Left renal cortex interstitium (tissue), 4 donors: Measurements from ENCODE around the gene MLX. TPM values are rescaled to one million over a fixed set of nuclear protein-coding genes. Genes with fewer than 3 reads are reported as not detected.
A peak's percentile ranks its signal among the peaks of the same experiment; 100 is the strongest.
"Not testable (repeated sequence)": the region's sequence is repeated elsewhere in the genome, so short reads cannot be mapped to it uniquely, and the experiment has no call there.

ENCODE experiments used
- DNase-seq, 4 donors: peaks; one replicate each; pipeline ENCODE4 v3.0.0-alpha.2; 2013; ENCODE audit warnings: low read depth in 4 of 4, low spot score in 2 of 4, missing footprints in 1 of 4
- polyA plus RNA-seq, 4 donors: library from polyadenylated mRNA; unstranded; fragments of 120-200 nt; gene quantifications; one replicate each; pipeline ENCODE4 v1.2.1, GENCODE V29; 2013; ENCODE audit not compliant: insufficient read length in 4 of 4

The MLX gene
- polyA plus RNA-seq, 4 donors: 33.4 to 42.6 (median 35.8) TPM

DNA sequence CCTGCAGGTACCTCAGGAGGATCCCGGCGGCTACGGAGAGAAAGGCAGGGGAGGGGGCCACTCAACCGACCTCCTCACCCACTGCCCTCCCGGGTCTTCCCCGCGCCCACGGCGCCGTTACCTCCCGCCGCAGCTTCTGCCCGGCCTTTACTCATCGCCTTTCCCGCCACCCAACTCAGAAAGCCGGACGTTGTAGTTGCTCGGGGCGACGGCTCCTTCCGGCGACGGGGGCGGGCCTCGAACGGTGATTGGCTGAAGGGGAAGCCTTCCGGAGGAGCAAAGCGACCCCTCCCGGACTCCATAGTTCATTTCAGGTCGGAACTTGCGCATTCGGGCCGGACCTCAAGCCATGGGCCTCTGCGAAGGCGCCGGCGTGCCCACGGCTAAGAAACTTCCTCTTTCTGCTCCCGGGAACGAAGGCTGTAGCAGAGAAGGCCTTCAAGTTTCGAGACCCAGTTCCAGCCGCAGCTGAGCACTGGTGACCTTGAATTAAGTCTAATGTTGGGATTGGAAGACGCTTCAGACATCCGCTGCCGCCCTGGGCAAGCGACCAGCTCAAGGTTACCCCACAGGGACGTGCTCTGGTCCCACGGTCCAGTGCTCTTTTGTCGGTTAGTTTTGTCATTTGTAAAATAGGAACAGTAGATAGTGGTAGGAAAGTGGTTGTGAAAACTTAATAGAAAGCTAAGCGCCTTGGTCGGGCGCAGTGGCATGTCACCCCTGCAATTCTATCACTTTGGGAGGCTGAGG is 10.8 kb downstream of the MLX start, which contains the start of gene PSMC3IP:
TSS of gene PSMC3IP (minus strand) at position 198 of the 750 bp plus-strand sequence. CDS start at position 155, 43 bp downstream.
- peak in 3 of 4 donors; percentile 75 to 91 (median 83) for DNase-seq

- peak in 2 of 4 donors; percentile 58 to 80 for DNase-seq
These were observed 11.5 kb downstream of the MLX start for GRCh38 chr17:42578282-42578869.

GRCh38 chr17:42579794-42580551 is 13.1 kb downstream of the MLX start:
- DNase-seq: no peak

DNA sequence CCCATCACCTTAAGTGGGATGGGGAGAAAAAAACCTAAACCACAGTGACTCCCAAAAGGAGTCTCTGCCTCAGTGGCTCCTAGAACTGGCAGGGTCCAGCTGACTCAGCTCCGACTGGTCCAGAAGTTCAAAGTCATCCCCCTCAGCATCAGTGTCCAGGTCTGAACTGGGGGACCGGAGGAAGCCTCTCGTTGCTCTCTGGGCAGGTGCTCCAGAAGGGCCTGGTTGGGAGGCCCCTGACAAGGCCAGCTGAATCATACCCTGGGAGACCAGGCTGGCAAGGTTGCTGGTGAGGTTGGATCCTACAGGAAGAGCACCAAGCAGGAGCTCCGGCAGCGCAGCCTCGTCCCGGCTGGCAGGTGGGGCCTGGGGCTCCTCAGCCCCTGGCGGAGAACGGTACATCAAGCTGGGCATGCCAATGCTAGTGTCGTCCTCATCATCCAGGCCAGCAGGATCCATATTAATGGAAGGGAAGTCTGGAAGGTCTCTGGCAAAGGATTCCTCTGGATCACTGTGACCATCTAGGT is 14.9 kb downstream of the MLX start:
- DNase-seq: no peak

DNA sequence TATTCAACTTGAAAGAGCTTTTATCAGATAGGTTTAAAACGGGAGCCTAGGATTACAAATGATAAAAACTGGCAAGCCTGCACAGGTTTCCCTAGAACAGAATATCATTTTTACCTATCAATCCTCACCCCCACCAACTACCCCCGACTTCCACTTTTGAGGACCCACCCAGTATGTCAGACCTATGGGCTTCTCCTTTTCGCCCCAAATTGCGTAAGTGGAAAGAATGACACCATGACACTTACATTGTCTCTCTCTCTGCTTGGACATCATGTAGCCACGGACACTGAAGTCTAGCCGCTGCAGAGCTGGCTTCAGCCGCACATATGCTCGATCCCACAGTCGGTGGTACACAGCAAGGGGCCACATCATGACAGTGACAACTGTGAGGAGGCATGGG is 18.0 kb downstream of the MLX start:
- DNase-seq: no peak

- no peak for DNase-seq
These were observed 18.5 kb downstream of the MLX start for GRCh38 chr17:42585353-42585752.

GRCh38 chr17:42586514-42587230 is 19.8 kb downstream of the MLX start:
- no peak for DNase-seq

GRCh38 chr17:42590886-42591285 is 24.0 kb downstream of the MLX start:
- DNase-seq: no peak

GRCh38 chr17:42591411-42591810 is 24.5 kb downstream of the MLX start:
- DNase-seq: no peak

GRCh38 chr17:42596386-42596785 is 29.5 kb downstream of the MLX start:
- DNase-seq: no peak

GRCh38 chr17:42598905-42599304 is 32.0 kb downstream of the MLX start:
- DNase-seq: no peak

GRCh38 chr17:42603318-42603717 is 36.4 kb downstream of the MLX start:
- no peak for DNase-seq

DNA sequence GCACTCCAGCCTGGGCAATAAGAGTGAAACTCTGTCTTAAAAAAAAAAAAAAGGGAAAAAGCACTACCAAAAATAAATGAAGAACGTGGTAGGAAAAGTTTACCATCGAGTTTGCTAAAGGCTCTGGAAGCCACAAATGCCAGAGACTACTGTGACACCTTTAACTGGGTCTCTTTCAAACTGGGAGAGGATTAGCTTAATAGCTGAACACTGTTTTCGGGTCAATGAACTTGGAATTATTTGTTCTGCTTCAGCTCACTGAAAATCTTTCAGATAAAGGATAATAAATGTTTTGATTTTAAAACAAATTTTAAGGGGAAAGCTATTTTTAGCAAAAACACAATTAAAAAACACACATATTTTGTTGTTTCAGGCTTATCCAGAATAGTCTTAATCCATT is 40.9 kb downstream of the MLX start:
- no peak for DNase-seq

DNA sequence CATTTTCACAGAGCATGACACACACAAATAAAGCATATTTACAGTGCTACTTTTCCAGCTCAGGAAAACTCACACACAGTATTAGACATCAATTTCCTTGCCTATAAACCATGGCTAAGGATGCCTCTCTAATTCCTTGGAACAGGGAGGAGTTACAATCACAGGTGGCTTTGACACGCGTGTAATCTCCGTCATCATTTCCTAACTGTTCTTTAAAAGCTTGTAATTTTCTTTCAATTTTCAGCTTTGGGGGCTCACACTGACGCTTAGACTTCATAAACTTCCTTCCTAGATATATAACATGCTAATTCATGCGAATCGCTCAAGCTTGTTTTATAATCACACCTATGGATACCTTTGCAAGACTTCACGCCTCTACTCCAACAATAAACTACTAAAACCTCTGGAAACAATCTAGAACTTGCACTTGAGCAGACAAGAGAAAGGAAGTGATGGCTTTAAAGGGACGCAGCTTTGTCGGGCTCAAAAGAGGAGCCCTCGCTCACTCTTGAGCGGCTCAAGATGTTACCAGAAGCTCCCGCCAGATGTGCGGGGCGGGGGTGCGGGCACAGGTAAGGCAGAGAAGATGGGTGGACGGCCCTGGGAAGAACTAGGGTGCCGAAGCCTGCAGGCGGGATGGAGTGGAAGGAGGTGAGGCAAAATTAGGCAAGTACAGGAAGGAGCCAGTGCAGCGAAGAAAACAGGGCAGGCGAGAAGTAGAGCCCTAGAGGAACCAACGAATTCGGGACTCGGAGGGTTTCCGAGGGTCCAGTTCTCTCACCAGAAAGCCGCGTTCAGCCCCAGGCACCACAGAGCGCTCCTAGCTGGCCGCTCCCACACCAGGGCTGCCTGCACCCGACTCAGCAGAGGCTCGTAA is 41.6 kb downstream of the MLX start:
- DNase-seq: peak in 1 of 4 donors; percentile 13

DNA sequence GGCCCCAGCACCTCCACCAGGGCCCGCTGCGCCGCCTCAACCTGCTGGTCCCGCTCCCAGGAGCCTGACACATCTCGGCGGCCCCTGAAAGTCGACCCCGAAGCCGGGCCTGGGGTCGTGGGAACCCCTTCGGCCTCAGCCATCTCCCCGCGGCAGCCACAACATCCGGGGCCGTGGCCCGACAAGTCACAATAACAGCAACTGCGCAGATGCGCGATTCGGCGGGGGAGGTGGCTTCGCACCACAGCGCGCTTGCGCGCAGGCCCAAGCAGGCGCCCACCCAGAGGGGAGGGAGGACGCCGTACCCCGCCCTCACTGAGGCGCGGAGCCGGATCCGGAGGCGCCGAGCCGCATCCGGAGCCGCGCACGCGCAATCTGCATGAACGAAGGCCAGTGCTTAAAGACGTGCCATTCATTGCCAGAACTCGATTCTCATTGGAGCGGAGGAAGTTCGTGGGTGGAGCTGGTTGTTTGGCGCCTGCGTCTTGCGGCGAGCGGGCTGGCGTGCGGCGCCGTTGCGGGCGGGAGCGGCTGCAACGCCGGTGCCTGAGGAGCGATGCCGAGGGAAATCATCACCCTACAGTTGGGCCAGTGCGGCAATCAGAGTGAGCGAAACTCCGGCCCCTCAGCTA is 42.4 kb downstream of the MLX start, which contains the start of the genes RETREG3 and TUBG1:
TSS of gene RETREG3 (minus strand) at position 193 of the 632 bp plus-strand sequence. CDS start at position 143, 50 bp downstream.
TSS of gene TUBG1 (plus strand) at position 502 of the 632 bp plus-strand sequence. CDS start at position 557, 55 bp downstream.
- DNase-seq: peak; percentile 92 to 99 (median 98)

- DNase-seq: not testable (repeated sequence)
These were observed 43.2 kb downstream of the MLX start for GRCh38 chr17:42609814-42610801.

GRCh38 chr17:42612013-42612412 is 45.1 kb downstream of the MLX start:
- DNase-seq: no peak
